Coronary artery (tissue), 2 donors: ENCODE data around the gene DCTD.

Experiments used
- DNase-seq: peaks from one replicate; pipeline ENCODE4 v3.0.0-alpha.2; 2017; ENCODE audit warnings: low spot score
- H3K27ac ChIP-seq, 2 donors: fragments of 200-600 bp; sonication (generic); one replicate each; pipeline ENCODE4 v1.5.1; 2016 to 2019
- H3K4me3 ChIP-seq: fragments of 200-600 bp; sonication (generic); 2 replicates; pipeline ENCODE4 v1.5.1; 2016; ENCODE audit warnings: mild to moderate bottlenecking, moderate library complexity
- TF ChIP-seq, protein P1 (sequence below): fragments of 200-600 bp; sonication (generic); IDR thresholded peaks from one replicate; pipeline ENCODE4 v1.5.1; 2019; ENCODE audit warnings: antibody characterized with exemption

The DCTD gene

GRCh38 chr4:182895791-182896292, 21.3 kb downstream of the DCTD start:
- TF ChIP-seq, protein P1, sequence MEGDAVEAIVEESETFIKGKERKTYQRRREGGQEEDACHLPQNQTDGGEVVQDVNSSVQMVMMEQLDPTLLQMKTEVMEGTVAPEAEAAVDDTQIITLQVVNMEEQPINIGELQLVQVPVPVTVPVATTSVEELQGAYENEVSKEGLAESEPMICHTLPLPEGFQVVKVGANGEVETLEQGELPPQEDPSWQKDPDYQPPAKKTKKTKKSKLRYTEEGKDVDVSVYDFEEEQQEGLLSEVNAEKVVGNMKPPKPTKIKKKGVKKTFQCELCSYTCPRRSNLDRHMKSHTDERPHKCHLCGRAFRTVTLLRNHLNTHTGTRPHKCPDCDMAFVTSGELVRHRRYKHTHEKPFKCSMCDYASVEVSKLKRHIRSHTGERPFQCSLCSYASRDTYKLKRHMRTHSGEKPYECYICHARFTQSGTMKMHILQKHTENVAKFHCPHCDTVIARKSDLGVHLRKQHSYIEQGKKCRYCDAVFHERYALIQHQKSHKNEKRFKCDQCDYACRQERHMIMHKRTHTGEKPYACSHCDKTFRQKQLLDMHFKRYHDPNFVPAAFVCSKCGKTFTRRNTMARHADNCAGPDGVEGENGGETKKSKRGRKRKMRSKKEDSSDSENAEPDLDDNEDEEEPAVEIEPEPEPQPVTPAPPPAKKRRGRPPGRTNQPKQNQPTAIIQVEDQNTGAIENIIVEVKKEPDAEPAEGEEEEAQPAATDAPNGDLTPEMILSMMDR: no peak
- no peak for DNase-seq
- H3K4me3 ChIP-seq: no peak overlapping the region
- H3K27ac ChIP-seq: no peak overlapping the region

DNA sequence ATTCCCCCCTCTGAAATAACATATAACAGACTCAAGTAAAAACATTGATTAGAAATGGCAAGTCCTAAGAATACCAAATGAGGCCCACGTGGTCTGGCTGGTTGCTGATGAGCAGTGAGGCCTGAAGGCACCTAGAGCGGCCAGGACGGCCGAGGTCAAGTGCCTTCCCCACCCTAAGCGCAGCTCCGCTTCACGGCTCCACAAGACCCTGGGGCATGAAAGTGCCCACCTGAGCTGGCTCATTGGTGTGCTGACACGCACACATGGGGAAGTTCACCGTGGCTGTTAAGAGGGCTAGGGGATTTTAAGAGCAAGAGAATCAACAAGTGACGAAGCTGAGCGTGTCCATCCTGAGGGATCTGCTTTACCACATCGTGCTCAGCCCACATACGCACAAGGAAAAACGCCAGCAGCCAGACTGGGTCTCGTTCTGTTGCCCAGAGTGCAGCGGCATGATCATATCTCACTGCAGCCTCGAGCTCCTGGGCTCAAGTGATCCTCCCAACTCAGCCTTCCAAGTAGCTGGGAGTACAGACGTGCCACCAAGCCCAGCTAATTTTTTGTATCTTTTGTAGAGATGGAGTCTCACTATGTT, 22.4 kb downstream of the DCTD start:
- no peak overlapping the region for H3K4me3 ChIP-seq
- H3K27ac ChIP-seq: no peak overlapping the region
- no peak for DNase-seq
- TF ChIP-seq, protein P1: no peak

GRCh38 chr4:182893474-182894080, 23.6 kb downstream of the DCTD start:
- TF ChIP-seq, protein P1: no peak
- DNase-seq: no peak
- no peak overlapping the region for H3K27ac ChIP-seq
- no peak overlapping the region for H3K4me3 ChIP-seq

DNA sequence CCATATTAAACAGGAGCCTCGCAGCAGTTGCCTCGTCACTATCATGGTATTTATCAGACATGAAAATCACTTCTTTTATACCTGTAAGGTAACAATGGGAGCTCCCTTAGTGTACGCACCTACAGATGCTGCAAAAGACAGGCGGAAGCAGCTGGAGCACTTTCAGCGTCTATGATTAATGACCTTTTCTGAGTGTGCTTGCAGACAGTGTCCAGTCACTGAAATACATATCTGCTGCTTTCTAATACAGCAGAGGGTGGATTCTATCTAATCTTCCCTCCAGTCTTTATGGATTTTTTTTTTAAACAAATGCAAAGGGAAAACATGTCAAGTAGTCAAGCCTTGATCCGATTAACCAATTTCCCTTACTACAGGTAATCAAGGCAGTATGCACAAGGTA, 24.1 kb downstream of the DCTD start:
- H3K4me3 ChIP-seq: no peak overlapping the region
- H3K27ac ChIP-seq: no peak overlapping the region
- TF ChIP-seq, protein P1: no peak
- no peak for DNase-seq

GRCh38 chr4:182890202-182890601, 27.0 kb downstream of the DCTD start:
- TF ChIP-seq, protein P1: no peak
- no peak for DNase-seq

DNA sequence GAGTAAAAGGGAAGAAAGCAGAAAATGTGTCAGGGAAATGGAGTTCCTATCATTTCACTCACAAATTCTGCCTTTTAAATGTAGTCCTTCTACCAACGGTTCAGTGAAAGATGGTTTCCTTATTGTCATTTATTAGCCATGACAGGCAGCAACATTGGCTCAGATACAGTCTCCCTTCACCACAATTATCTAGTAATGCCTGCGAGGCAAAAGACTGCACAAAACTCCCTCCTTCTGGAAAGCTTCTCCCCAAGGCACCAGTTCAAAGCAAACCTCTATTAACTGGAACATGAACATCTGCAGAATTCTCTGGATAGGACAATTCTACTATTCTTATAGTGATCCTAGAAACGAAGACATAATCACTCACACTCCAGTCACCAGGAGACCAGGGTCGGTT, 28.3 kb downstream of the DCTD start:
- Histone ChIP-seq H3K27ac (no peak overlapping the region), H3K4me3 (no peak overlapping the region)
- TF ChIP-seq, protein P1: no peak
- no peak for DNase-seq

More at GRCh38 chr4:182890202-182890601, 27.0 kb downstream of the DCTD start:
- Histone ChIP-seq H3K27ac (no peak overlapping the region), H3K4me3 (no peak overlapping the region)

DNA sequence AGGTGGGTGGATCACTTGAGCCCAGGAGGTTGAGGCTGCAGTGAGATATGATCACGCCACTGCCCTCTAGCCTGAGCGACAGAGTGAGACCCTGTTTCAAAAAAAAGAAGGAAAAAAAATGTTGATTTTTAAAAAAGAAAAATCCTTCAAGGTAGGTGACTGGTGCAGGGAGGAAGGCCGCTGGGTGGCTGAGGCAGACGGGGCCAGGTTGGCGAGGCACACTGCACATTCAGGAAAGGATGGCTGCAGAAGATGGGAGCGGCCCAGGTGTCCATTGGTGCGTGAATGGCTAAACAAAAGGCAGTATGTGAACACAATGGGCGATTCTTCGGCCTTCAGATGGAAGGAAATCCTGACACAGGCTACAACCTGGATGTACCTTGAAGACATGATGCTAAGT, 30.4 kb downstream of the DCTD start:
- TF ChIP-seq, protein P1: no peak
- no peak for DNase-seq
- Histone ChIP-seq H3K4me3 (no peak overlapping the region), H3K27ac (no peak overlapping the region)
